Panc1 (cell line): Measurements from ENCODE around the gene LAMA1. TPM values are rescaled to one million over a fixed set of nuclear protein-coding genes. Genes with fewer than 3 reads are reported as not detected.

Experiments
- ATAC-seq: fragments of 200-7000 bp; cut with Tn5 transposase; 2 replicates; pipeline ENCODE4 v1.9.1; 2020; ENCODE audit warnings: mild to moderate bottlenecking, moderate library complexity
- BruUV-seq: library from RNA; stranded (reverse); fragments of 400-500 nt; replicated peaks from 2 replicates; lab custom pipeline; 2021; lab: Mats Ljungman, UMichigan
- CTCF ChIA-PET: fragments of 300-600 bp; sonication (Branson Sonifier 250); formaldehyde crosslinking; loops from one replicate; lab custom pipeline; 2022; ENCODE audit warnings: antibody characterized with exemption; lab: Charles Lee
- POLR2A ChIA-PET: fragments of 300-600 bp; sonication (Branson Sonifier 250); formaldehyde crosslinking; loops from one replicate; lab custom pipeline; 2022; ENCODE audit warnings: antibody characterized with exemption; lab: Charles Lee
- DNase-seq: peaks from one replicate; pipeline ENCODE4 v3.0.0-alpha.2; 2010; ENCODE audit warnings: low read depth, low spot score
- H3K27ac ChIP-seq: 2 replicates; pipeline ENCODE4 v1.5.1; 2011; ENCODE audit warnings: mild to moderate bottlenecking, low read length, inconsistent platforms
- H3K27me3 ChIP-seq: fragments of 200-500 bp; sonication (Bioruptor generic); 2 replicates; pipeline ENCODE4 v1.6.0; 2014; ENCODE audit warnings: low read length, inconsistent platforms; ENCODE audit not compliant: control insufficient read depth, insufficient read depth
- H3K36me3 ChIP-seq: fragments of 200-500 bp; sonication (Bioruptor generic); 2 replicates; pipeline ENCODE4 v1.5.1; 2014; ENCODE audit warnings: inconsistent platforms, mild to moderate bottlenecking, low read length, moderate library complexity; ENCODE audit not compliant: control insufficient read depth, insufficient read depth
- H3K4me1 ChIP-seq: 2 replicates; pipeline ENCODE4 v1.5.1; 2011; ENCODE audit warnings: inconsistent platforms, mild to moderate bottlenecking, low read length, moderate library complexity; ENCODE audit not compliant: control insufficient read depth, insufficient read depth
- H3K4me3 ChIP-seq, 2 experiments: 2 replicates each; pipeline ENCODE4 v1.5.1; 2011 to 2012; ENCODE audit warnings: low read depth in 2 of 2, low read length in 2 of 2, mild to moderate bottlenecking in 2 of 2, inconsistent platforms in 1 of 2, moderate library complexity in 1 of 2
- H3K9me3 ChIP-seq: fragments of 200-500 bp; sonication (Bioruptor generic); 2 replicates; pipeline ENCODE4 v1.5.1; 2014; ENCODE audit warnings: low read depth, mild to moderate bottlenecking, inconsistent platforms, low read length, moderate library complexity; ENCODE audit not compliant: control insufficient read depth, insufficient read depth
- POLR2AphosphoS5 ChIP-seq: IDR thresholded peaks from 2 replicates; pipeline ENCODE4 v1.6.1; 2012; ENCODE audit warnings: mild to moderate bottlenecking, low read depth, low read length, moderate library complexity
- SIN3A ChIP-seq: IDR thresholded peaks from 2 replicates; pipeline ENCODE4 v1.6.1; 2012; ENCODE audit warnings: low read depth, mild to moderate bottlenecking, low read length, moderate library complexity, borderline replicate concordance; ENCODE audit not compliant: insufficient read depth
- TCF7L2 ChIP-seq: IDR thresholded peaks from 2 replicates; pipeline ENCODE4 v1.6.1; 2011; ENCODE audit warnings: mild to moderate bottlenecking, low read depth, low read length, inconsistent platforms
- in situ Hi-C: cut with HindIII; loops from 2 replicates; pipeline ENCODE4 v1.10.0; 2016; ENCODE audit warnings: low sequenced_read_pairs, low pct_unique_long_range_greater_than_20kb
- intact Hi-C: fragments of 100-400 bp; cut with micrococcal nuclease; formaldehyde crosslinking; loops from one replicate; pipeline ENCODE4 v1.10.0; 2022; ENCODE audit not compliant: unreplicated experiment
- total RNA-seq: library from RNA; stranded (reverse); gene quantifications from one replicate; pipeline ENCODE4 v1.2.1, GENCODE V29; 2021; ENCODE audit not compliant: unreplicated experiment
- TF ChIP-seq, protein P1 (sequence below), 2 experiments: IDR thresholded peaks; 2 replicates each; pipeline ENCODE4 v1.6.1; 2011 to 2012; ENCODE audit warnings: low read depth in 2 of 2, control low read depth in 1 of 2, low read length in 1 of 2, mild to moderate bottlenecking in 1 of 2, moderate library complexity in 1 of 2; ENCODE audit not compliant: insufficient read depth in 1 of 2
- TF ChIP-seq, protein P2 (sequence below): fragments of 450-650 bp; IDR thresholded peaks from 2 replicates; pipeline ENCODE4 v1.5.1; 2017; ENCODE audit warnings: mild to moderate bottlenecking

LAMA1 gene
- total RNA-seq, 1 experiment from 2014 or later = 0.03 TPM

DNA sequence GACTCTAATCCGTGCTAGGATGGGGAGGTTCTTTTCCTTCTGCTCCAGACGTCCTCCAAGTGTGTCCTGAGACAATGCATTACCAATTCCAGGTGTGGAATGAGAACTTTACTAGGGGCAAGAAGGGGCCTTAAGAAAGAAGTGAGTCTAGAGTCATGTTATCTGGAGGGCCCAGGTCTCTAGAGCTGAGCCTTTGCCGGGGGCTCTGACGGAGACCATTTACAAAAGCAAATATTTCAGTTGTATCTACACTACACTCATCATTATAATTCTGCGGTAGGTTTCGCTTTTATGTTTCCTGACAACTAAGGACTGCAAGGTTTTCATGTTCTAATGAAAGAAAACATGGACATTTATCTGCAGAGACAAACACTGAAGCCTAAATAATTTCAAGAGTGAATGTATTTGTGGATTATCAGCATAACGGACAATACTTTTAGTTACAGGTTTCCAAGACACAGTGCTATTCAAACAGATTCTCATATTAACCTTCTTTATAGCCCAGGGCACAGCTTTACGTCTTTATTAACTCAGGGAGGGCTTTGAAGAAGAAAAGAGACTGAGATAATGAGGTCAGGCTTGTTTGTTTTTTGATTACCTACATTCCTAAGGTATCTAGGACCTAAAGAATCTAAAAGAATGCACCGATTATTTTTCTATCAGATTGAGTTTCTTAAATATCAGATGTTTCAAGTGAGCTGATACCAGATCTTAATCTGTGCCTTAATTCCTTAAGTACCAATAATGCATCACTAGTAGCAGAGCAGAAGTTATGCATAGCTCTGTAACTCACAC, 15.0 kb upstream of the LAMA1 start:
- H3K27me3 ChIP-seq = no peaks in the 10 kb centered on the region
- ChIA-PET POLR2A (no interaction called here), CTCF (no interaction called here)
- intact Hi-C loops = no loop called here
- ATAC-seq (no peak), DNase-seq (no peak)
- no peak for TF ChIP-seq POLR2AphosphoS5
- no peak for TF ChIP-seq SIN3A
- TF ChIP-seq, protein P1, sequence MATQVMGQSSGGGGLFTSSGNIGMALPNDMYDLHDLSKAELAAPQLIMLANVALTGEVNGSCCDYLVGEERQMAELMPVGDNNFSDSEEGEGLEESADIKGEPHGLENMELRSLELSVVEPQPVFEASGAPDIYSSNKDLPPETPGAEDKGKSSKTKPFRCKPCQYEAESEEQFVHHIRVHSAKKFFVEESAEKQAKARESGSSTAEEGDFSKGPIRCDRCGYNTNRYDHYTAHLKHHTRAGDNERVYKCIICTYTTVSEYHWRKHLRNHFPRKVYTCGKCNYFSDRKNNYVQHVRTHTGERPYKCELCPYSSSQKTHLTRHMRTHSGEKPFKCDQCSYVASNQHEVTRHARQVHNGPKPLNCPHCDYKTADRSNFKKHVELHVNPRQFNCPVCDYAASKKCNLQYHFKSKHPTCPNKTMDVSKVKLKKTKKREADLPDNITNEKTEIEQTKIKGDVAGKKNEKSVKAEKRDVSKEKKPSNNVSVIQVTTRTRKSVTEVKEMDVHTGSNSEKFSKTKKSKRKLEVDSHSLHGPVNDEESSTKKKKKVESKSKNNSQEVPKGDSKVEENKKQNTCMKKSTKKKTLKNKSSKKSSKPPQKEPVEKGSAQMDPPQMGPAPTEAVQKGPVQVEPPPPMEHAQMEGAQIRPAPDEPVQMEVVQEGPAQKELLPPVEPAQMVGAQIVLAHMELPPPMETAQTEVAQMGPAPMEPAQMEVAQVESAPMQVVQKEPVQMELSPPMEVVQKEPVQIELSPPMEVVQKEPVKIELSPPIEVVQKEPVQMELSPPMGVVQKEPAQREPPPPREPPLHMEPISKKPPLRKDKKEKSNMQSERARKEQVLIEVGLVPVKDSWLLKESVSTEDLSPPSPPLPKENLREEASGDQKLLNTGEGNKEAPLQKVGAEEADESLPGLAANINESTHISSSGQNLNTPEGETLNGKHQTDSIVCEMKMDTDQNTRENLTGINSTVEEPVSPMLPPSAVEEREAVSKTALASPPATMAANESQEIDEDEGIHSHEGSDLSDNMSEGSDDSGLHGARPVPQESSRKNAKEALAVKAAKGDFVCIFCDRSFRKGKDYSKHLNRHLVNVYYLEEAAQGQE (IDR thresholded peaks at IDR 0.05; ENCODE audit: insufficient read depth in 1 of 2, low read depth in 2 of 2, low read length in 1 of 2) = no peak
- no peaks in the 10 kb centered on the region for H3K9me3 ChIP-seq
- H3K4me3 ChIP-seq = no peak overlapping the region
- H3K27ac ChIP-seq = no peak overlapping the region
- in situ Hi-C loops = no loop called here
- H3K4me1 ChIP-seq = no peaks in the 10 kb centered on the region
- BruUV-seq = no TSS peak
- H3K36me3 ChIP-seq = no peaks in the 10 kb centered on the region

DNA sequence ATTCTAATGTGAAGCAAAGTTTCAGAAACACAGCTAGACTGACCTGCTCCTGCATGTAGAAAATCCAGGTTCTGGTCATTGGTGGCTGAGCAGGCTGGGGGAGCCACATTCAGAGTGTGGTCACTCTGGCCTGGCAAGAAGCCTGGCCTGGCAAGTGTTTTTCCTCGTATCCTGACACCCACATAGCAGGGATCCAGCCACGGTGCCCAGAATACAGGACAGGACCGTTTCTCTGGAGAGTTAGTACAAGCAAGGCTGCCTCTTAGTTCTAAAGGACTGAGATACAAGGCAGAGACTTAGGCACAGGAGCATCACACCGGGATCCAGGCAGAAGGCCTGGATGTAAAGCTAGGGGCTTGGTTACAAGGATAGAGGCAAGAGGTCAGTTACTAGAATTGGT, 4.8 kb upstream of the LAMA1 start:
- TF ChIP-seq, protein P1 (IDR thresholded peaks at IDR 0.05; ENCODE audit: insufficient read depth in 1 of 2, low read depth in 2 of 2, low read length in 1 of 2) = no peak
- TF ChIP-seq, protein P2, sequence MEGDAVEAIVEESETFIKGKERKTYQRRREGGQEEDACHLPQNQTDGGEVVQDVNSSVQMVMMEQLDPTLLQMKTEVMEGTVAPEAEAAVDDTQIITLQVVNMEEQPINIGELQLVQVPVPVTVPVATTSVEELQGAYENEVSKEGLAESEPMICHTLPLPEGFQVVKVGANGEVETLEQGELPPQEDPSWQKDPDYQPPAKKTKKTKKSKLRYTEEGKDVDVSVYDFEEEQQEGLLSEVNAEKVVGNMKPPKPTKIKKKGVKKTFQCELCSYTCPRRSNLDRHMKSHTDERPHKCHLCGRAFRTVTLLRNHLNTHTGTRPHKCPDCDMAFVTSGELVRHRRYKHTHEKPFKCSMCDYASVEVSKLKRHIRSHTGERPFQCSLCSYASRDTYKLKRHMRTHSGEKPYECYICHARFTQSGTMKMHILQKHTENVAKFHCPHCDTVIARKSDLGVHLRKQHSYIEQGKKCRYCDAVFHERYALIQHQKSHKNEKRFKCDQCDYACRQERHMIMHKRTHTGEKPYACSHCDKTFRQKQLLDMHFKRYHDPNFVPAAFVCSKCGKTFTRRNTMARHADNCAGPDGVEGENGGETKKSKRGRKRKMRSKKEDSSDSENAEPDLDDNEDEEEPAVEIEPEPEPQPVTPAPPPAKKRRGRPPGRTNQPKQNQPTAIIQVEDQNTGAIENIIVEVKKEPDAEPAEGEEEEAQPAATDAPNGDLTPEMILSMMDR = no peak
- TF ChIP-seq TCF7L2 (no peak), SIN3A (no peak), POLR2AphosphoS5 (no peak)
- DNase-seq (no peak), ATAC-seq (no peak)
- Histone ChIP-seq H3K4me1 (no peaks in the 10 kb centered on the region; the same call in 1 of the 2 replicates), H3K27me3 (no peaks in the 10 kb centered on the region; the same call in 1 of the 2 replicates), H3K36me3 (no peaks in the 10 kb centered on the region), H3K4me3 (no peak overlapping the region), H3K27ac (no peak overlapping the region), H3K9me3 (no peaks in the 10 kb centered on the region)
- intact Hi-C loops (no loop called here), in situ Hi-C loops (no loop called here)
- CTCF ChIA-PET = no interaction called here
- POLR2A ChIA-PET = no interaction called here
- no TSS peak for BruUV-seq
